Ishikawa (cell line): ENCODE data around the gene MED12L.

ENCODE experiments used
- CEBPB ChIP-seq: IDR thresholded peaks from 2 replicates; pipeline ENCODE4 v1.6.1; 2012
- RAD21 ChIP-seq: IDR thresholded peaks from 2 replicates; pipeline ENCODE4 v1.6.1; 2012; ENCODE audit warnings: low read depth
- ZBTB7A ChIP-seq: IDR thresholded peaks from 2 replicates; pipeline ENCODE4 v1.6.1; 2012; ENCODE audit warnings: low read depth
- TF ChIP-seq, protein P1 (sequence below): IDR thresholded peaks from 2 replicates; pipeline ENCODE4 v1.6.1; 2012
- TF ChIP-seq, protein P2 (sequence below): IDR thresholded peaks from 2 replicates; pipeline ENCODE4 v1.6.1; 2012
- TF ChIP-seq, protein P3 (sequence below): IDR thresholded peaks from 2 replicates; pipeline ENCODE4 v1.6.1; 2012; ENCODE audit warnings: low read depth, mild to moderate bottlenecking

DNA sequence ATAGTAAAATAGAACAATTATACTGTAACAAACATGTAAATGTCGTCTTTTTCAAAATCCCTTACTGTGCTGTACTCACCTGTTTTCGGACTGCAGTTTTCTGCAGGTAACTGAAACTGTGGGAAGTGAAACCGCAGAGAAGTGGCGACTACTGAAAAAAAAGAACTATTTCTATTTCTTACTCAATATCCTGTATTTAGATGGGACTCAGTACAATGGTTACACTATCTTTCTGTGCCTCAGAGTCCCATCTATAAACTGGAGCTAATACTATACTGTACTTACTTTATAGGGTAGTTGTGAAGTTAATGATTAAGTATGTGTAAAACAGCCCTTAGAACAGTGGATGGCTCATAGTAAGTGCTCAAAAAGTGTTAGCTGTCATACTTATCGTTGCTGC lies 313.4 kb downstream of the MED12L start:
- no peak for TF ChIP-seq ZBTB7A
- TF ChIP-seq CEBPB = no peak
- TF ChIP-seq, protein P1, sequence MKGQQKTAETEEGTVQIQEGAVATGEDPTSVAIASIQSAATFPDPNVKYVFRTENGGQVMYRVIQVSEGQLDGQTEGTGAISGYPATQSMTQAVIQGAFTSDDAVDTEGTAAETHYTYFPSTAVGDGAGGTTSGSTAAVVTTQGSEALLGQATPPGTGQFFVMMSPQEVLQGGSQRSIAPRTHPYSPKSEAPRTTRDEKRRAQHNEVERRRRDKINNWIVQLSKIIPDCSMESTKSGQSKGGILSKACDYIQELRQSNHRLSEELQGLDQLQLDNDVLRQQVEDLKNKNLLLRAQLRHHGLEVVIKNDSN = no peak
- no peak for TF ChIP-seq RAD21
- TF ChIP-seq, protein P2, sequence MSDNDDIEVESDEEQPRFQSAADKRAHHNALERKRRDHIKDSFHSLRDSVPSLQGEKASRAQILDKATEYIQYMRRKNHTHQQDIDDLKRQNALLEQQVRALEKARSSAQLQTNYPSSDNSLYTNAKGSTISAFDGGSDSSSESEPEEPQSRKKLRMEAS = no peak
- TF ChIP-seq, protein P3, sequence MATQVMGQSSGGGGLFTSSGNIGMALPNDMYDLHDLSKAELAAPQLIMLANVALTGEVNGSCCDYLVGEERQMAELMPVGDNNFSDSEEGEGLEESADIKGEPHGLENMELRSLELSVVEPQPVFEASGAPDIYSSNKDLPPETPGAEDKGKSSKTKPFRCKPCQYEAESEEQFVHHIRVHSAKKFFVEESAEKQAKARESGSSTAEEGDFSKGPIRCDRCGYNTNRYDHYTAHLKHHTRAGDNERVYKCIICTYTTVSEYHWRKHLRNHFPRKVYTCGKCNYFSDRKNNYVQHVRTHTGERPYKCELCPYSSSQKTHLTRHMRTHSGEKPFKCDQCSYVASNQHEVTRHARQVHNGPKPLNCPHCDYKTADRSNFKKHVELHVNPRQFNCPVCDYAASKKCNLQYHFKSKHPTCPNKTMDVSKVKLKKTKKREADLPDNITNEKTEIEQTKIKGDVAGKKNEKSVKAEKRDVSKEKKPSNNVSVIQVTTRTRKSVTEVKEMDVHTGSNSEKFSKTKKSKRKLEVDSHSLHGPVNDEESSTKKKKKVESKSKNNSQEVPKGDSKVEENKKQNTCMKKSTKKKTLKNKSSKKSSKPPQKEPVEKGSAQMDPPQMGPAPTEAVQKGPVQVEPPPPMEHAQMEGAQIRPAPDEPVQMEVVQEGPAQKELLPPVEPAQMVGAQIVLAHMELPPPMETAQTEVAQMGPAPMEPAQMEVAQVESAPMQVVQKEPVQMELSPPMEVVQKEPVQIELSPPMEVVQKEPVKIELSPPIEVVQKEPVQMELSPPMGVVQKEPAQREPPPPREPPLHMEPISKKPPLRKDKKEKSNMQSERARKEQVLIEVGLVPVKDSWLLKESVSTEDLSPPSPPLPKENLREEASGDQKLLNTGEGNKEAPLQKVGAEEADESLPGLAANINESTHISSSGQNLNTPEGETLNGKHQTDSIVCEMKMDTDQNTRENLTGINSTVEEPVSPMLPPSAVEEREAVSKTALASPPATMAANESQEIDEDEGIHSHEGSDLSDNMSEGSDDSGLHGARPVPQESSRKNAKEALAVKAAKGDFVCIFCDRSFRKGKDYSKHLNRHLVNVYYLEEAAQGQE = no peak
